C4-2B (cell line): ENCODE data around the gene C19orf81.

Source experiments
- H3K27ac ChIP-seq: fragments of 450-650 bp; 2 replicates; pipeline ENCODE4 v1.5.1; 2017
- CTCF ChIP-seq: fragments of 450-650 bp; conservative IDR thresholded peaks from 2 replicates; pipeline ENCODE4 v1.5.1; 2017; ENCODE audit warnings: mild to moderate bottlenecking
- ZFX ChIP-seq: fragments of 450-650 bp; IDR thresholded peaks from 2 replicates; pipeline ENCODE4 v1.6.1; 2017

C19orf81 gene

GRCh38 chr19:50693064-50693975, 44.1 kb downstream of the C19orf81 start:
- no peak overlapping the region for H3K27ac ChIP-seq
- no peak for TF ChIP-seq ZFX
- no peak for TF ChIP-seq CTCF

- no peak overlapping the region for H3K27ac ChIP-seq
- TF ChIP-seq ZFX (no peak), CTCF (no peak)
Measured at GRCh38 chr19:50694815-50695145, 45.5 kb downstream of the C19orf81 start.

- TF ChIP-seq ZFX (no peak), CTCF (no peak)
- H3K27ac ChIP-seq = no peak overlapping the region
Measured at GRCh38 chr19:50695251-50696093, 46.2 kb downstream of the C19orf81 start.

GRCh38 chr19:50696094-50696483, 46.8 kb downstream of the C19orf81 start:
- TF ChIP-seq CTCF (no peak), ZFX (no peak)
- no peak overlapping the region for H3K27ac ChIP-seq

- H3K27ac ChIP-seq = no peak overlapping the region
- no peak for TF ChIP-seq CTCF
Measured at GRCh38 chr19:50697414-50698124, 48.3 kb downstream of the C19orf81 start.

- TF ChIP-seq ZFX (no peak), CTCF (no peak)
- H3K27ac ChIP-seq = no peak overlapping the region
Measured at GRCh38 chr19:50701367-50701985, 52.2 kb downstream of the C19orf81 start.
